WTC11 (cell line): ENCODE results near the gene PPP5C. TPM values are rescaled to one million over a fixed set of nuclear protein-coding genes. Genes with fewer than 3 reads are reported as not detected.

Source experiments
- ATAC-seq: fragments of 200-7000 bp; cut with Tn5 transposase; 2 replicates; pipeline ENCODE4 v1.10.0; 2021; ENCODE audit warnings: mild to moderate bottlenecking, moderate library complexity
- CTCF ChIA-PET: fragments of 300-600 bp; sonication (Branson Sonifier 250); formaldehyde crosslinking; loops from one replicate; lab custom pipeline; 2021; ENCODE audit warnings: antibody characterized with exemption; lab: Charles Lee
- POLR2A ChIA-PET: fragments of 350-600 bp; sonication (Branson Sonifier 250); formaldehyde crosslinking; loops from one replicate; lab custom pipeline; 2021; ENCODE audit warnings: antibody characterized with exemption; lab: Charles Lee
- DNase-seq: peaks from one replicate; pipeline ENCODE4 v3.0.0; 2021; ENCODE audit warnings: low spot score
- H3K27ac Mint-ChIP-seq: 2 replicates; pipeline ENCODE4 v1.8.0; 2021; ENCODE audit warnings: mixed read lengths
- H3K27me3 Mint-ChIP-seq: 2 replicates; pipeline ENCODE4 v1.8.0; 2021; ENCODE audit warnings: low read depth, mild to moderate bottlenecking, moderate library complexity, mixed read lengths
- H3K36me3 Mint-ChIP-seq: 2 replicates; pipeline ENCODE4 v1.8.0; 2021; ENCODE audit warnings: mixed read lengths
- H3K4me1 Mint-ChIP-seq: 2 replicates; pipeline ENCODE4 v1.8.0; 2022; ENCODE audit warnings: mixed read lengths
- H3K4me3 Mint-ChIP-seq: 2 replicates; pipeline ENCODE4 v1.8.0; 2021; ENCODE audit warnings: mild to moderate bottlenecking, moderate library complexity, mixed read lengths
- H3K9me3 Mint-ChIP-seq: 2 replicates; pipeline ENCODE4 v1.8.0; 2021; ENCODE audit warnings: mixed read lengths
- ATF6 ChIP-seq: sonication (generic); formaldehyde crosslinking; IDR thresholded peaks from 2 replicates; pipeline ENCODE4 v1.8.1; 2023; ENCODE audit warnings: mild to moderate bottlenecking, missing genetic modification reagents
- CREB1 ChIP-seq: sonication (generic); formaldehyde crosslinking; IDR thresholded peaks from 2 replicates; pipeline ENCODE4 v1.8.0; 2023; ENCODE audit warnings: mild to moderate bottlenecking, missing genetic modification reagents
- CREM ChIP-seq: sonication (generic); formaldehyde crosslinking; IDR thresholded peaks from 2 replicates; pipeline ENCODE4 v1.8.1; 2022; ENCODE audit warnings: mild to moderate bottlenecking, missing genetic modification reagents, moderate library complexity
- ERG ChIP-seq: fragments of 250-450 bp; sonication (Bioruptor Pico); IDR thresholded peaks from 2 replicates; pipeline ENCODE4 v1.8.0; 2021; ENCODE audit warnings: mild to moderate bottlenecking
- FOXP4 ChIP-seq: sonication (generic); formaldehyde crosslinking; IDR thresholded peaks from 2 replicates; pipeline ENCODE4 v1.8.0; 2022; ENCODE audit warnings: mild to moderate bottlenecking, missing genetic modification reagents
- GABPB1 ChIP-seq: sonication (generic); formaldehyde crosslinking; IDR thresholded peaks from 2 replicates; pipeline ENCODE4 v1.8.1; 2023; ENCODE audit warnings: mild to moderate bottlenecking, missing genetic modification reagents
- IRF2 ChIP-seq: sonication (generic); formaldehyde crosslinking; IDR thresholded peaks from 2 replicates; pipeline ENCODE4 v1.8.0; 2022; ENCODE audit warnings: low read depth, missing genetic modification reagents, borderline replicate concordance
- JAZF1 ChIP-seq: fragments of 250-450 bp; sonication (Bioruptor Pico); IDR thresholded peaks from 2 replicates; pipeline ENCODE4 v1.9.0; 2021; ENCODE audit warnings: moderate library complexity, mild to moderate bottlenecking, inconsistent platforms
- MLX ChIP-seq: sonication (generic); formaldehyde crosslinking; IDR thresholded peaks from 2 replicates; pipeline ENCODE4 v1.8.1; 2023; ENCODE audit warnings: mild to moderate bottlenecking, missing genetic modification reagents, moderate library complexity
- NFE2L1 ChIP-seq: sonication (generic); formaldehyde crosslinking; IDR thresholded peaks from 2 replicates; pipeline ENCODE4 v1.8.1; 2023; ENCODE audit warnings: missing genetic modification reagents
- OVOL2 ChIP-seq: fragments of 250-450 bp; sonication (Bioruptor Pico); IDR thresholded peaks from 2 replicates; pipeline ENCODE4 v1.9.0; 2021; ENCODE audit warnings: mild to moderate bottlenecking, borderline replicate concordance
- TEAD4 ChIP-seq: sonication (generic); formaldehyde crosslinking; IDR thresholded peaks from 2 replicates; pipeline ENCODE4 v1.8.0; 2022; ENCODE audit warnings: mild to moderate bottlenecking, missing genetic modification reagents
- ZBTB21 ChIP-seq: sonication (generic); formaldehyde crosslinking; IDR thresholded peaks from 2 replicates; pipeline ENCODE4 v1.8.1; 2023; ENCODE audit warnings: mild to moderate bottlenecking, missing genetic modification reagents, borderline replicate concordance
- ZNF416 ChIP-seq: fragments of 250-450 bp; sonication (Bioruptor Pico); IDR thresholded peaks from 2 replicates; pipeline ENCODE4 v1.9.0; 2021; ENCODE audit warnings: mild to moderate bottlenecking, inconsistent platforms
- total RNA-seq: library from RNA; stranded (reverse); gene quantifications from 3 replicates; pipeline ENCODE4 v1.2.3, GENCODE V29; 2021
- TF ChIP-seq, protein P1 (sequence below): sonication (generic); formaldehyde crosslinking; IDR thresholded peaks from 2 replicates; pipeline ENCODE4 v1.8.1; 2022; ENCODE audit warnings: missing genetic modification reagents, borderline replicate concordance
- TF ChIP-seq, protein P2 (sequence below): sonication (generic); formaldehyde crosslinking; IDR thresholded peaks from 2 replicates; pipeline ENCODE4 v1.8.0; 2022; ENCODE audit warnings: mild to moderate bottlenecking, missing genetic modification reagents
- TF ChIP-seq, protein P3 (sequence below): sonication (generic); formaldehyde crosslinking; IDR thresholded peaks from 2 replicates; pipeline ENCODE4 v1.8.1; 2023; ENCODE audit warnings: mild to moderate bottlenecking, missing genetic modification reagents, moderate library complexity
- TF ChIP-seq, protein P4 (sequence below): sonication (generic); formaldehyde crosslinking; IDR thresholded peaks from 2 replicates; pipeline ENCODE4 v1.8.0; 2023; ENCODE audit warnings: missing genetic modification reagents
- TF ChIP-seq, protein P5 (sequence below): fragments of 250-450 bp; sonication (Bioruptor Pico); conservative IDR thresholded peaks from 2 replicates; pipeline ENCODE4 v1.9.0; 2021; ENCODE audit warnings: mild to moderate bottlenecking

Gene PPP5C
- total RNA-seq, 1 experiment from 2014 or later: 107 TPM

DNA sequence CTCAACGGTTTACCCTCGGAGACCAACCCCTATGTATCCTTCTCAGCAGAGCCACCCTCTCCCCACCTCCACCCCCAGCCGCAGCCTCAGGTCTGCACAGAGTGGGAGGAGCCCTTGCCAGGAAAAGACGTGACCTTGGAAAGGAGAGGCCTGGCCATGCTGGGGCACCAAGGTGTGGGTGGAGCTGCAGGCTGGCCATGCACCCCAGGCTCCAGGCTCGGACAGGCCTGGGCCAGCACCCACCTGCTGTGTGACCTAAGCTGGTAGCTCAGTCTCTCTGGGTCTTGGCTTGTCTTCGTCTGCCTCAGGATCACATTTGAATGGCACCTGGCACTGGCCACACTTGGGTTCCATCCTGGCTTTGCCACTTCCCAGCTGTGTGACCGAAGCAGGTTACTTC, 37.0 kb downstream of the PPP5C start:
- no peak for TF ChIP-seq JAZF1 (CRISPR knock-in tag)
- TF ChIP-seq GABPB1 (CRISPR knock-in tag): no peak
- TF ChIP-seq, all 79 proteins: peak for 0
- peaks cover 68% of the 10 kb centered on the region for H3K36me3 Mint-ChIP-seq
- H3K4me3 Mint-ChIP-seq: no peak overlapping the region
- no peak overlapping the region for H3K27ac Mint-ChIP-seq
- no peak for ATAC-seq
- ChIA-PET CTCF (interaction anchor here (1.5 kb wide), 1 partner anchor 13 kb away, joined by 6 read pairs; no protein-coding TSS in a partner anchor), POLR2A (interaction anchor here (0.7 kb wide), 1 partner anchor 11 kb away, joined by 6 read pairs; no protein-coding TSS in a partner anchor)
- H3K27me3 Mint-ChIP-seq: no peaks in the 10 kb centered on the region
- no peak for DNase-seq
- no peaks in the 10 kb centered on the region for H3K9me3 Mint-ChIP-seq
- no peaks in the 10 kb centered on the region for H3K4me1 Mint-ChIP-seq

GRCh38 chr19:46384396-46384795, 37.5 kb downstream of the PPP5C start:
- no peak for DNase-seq
- peaks cover 66% of the 10 kb centered on the region for H3K36me3 Mint-ChIP-seq
- TF ChIP-seq, protein P1, sequence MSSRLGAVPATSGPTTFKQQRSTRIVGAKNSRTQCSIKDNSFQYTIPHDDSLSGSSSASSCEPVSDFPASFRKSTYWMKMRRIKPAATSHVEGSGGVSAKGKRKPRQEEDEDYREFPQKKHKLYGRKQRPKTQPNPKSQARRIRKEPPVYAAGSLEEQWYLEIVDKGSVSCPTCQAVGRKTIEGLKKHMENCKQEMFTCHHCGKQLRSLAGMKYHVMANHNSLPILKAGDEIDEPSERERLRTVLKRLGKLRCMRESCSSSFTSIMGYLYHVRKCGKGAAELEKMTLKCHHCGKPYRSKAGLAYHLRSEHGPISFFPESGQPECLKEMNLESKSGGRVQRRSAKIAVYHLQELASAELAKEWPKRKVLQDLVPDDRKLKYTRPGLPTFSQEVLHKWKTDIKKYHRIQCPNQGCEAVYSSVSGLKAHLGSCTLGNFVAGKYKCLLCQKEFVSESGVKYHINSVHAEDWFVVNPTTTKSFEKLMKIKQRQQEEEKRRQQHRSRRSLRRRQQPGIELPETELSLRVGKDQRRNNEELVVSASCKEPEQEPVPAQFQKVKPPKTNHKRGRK: no peak
- no peak overlapping the region for H3K4me3 Mint-ChIP-seq
- no peak overlapping the region for H3K27ac Mint-ChIP-seq
- H3K9me3 Mint-ChIP-seq: no peaks in the 10 kb centered on the region
- H3K4me1 Mint-ChIP-seq: no peaks in the 10 kb centered on the region
- ATAC-seq: no peak
- H3K27me3 Mint-ChIP-seq: no peaks in the 10 kb centered on the region
- ChIA-PET POLR2A (interaction anchor here (0.7 kb wide), 1 partner anchor 10 kb away, joined by 6 read pairs; no protein-coding TSS in a partner anchor), CTCF (interaction anchor here (1.5 kb wide), 1 partner anchor 12 kb away, joined by 6 read pairs; no protein-coding TSS in a partner anchor)

DNA sequence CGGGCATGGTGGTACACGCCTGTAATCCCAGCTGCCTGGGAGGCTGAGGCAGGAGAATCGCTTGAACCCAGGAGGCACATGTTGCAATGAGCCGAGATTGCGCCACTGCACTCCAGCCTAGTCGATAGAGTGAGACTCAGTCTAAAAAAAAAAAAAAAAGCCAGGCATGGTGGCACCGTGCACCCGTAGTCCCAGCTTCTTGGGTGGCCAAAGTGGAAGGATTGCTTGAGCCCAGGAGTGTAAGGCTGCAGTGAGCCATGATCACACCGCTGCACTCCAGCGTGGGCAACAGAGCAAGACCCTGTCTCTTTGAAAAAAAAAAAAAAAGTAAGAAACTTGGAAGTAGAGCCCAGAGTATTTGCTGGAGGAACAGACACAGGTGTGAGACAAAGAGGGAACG, 38.7 kb downstream of the PPP5C start:
- no peak for DNase-seq
- ATAC-seq: no peak
- no peaks in the 10 kb centered on the region for H3K27me3 Mint-ChIP-seq
- peaks cover 66% of the 10 kb centered on the region for H3K36me3 Mint-ChIP-seq
- ChIA-PET CTCF (interaction anchor here (1.2 to 1.5 kb wide), 4 partner anchors 9 to 130 kb away, joined by 3 to 5 read pairs (median 4); no protein-coding TSS in a partner anchor), POLR2A (no interaction called here)
- H3K9me3 Mint-ChIP-seq: no peaks in the 10 kb centered on the region
- H3K4me3 Mint-ChIP-seq: no peak overlapping the region
- H3K27ac Mint-ChIP-seq: 0 out of 2 replicates have a peak overlapping the region, but pooled peaks have one; percentile 70
- no peaks in the 10 kb centered on the region for H3K4me1 Mint-ChIP-seq
- TF ChIP-seq FOXP4 (CRISPR knock-in tag) (no peak), OVOL2 (CRISPR knock-in tag) (no peak), TEAD4 (CRISPR knock-in tag) (no peak), CREB1 (no peak), ZNF416 (CRISPR knock-in tag) (no peak), ERG (CRISPR knock-in tag) (no peak), NFE2L1 (no peak), IRF2 (CRISPR knock-in tag) (no peak), ZBTB21 (CRISPR knock-in tag) (no peak), CREM (CRISPR knock-in tag) (no peak), ATF6 (CRISPR knock-in tag) (no peak), MLX (CRISPR knock-in tag) (no peak)
- TF ChIP-seq, protein P2, sequence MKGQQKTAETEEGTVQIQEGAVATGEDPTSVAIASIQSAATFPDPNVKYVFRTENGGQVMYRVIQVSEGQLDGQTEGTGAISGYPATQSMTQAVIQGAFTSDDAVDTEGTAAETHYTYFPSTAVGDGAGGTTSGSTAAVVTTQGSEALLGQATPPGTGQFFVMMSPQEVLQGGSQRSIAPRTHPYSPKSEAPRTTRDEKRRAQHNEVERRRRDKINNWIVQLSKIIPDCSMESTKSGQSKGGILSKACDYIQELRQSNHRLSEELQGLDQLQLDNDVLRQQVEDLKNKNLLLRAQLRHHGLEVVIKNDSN (CRISPR knock-in tag): no peak
- TF ChIP-seq, protein P3, sequence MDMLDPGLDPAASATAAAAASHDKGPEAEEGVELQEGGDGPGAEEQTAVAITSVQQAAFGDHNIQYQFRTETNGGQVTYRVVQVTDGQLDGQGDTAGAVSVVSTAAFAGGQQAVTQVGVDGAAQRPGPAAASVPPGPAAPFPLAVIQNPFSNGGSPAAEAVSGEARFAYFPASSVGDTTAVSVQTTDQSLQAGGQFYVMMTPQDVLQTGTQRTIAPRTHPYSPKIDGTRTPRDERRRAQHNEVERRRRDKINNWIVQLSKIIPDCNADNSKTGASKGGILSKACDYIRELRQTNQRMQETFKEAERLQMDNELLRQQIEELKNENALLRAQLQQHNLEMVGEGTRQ (CRISPR knock-in tag): no peak
- TF ChIP-seq, protein P4, sequence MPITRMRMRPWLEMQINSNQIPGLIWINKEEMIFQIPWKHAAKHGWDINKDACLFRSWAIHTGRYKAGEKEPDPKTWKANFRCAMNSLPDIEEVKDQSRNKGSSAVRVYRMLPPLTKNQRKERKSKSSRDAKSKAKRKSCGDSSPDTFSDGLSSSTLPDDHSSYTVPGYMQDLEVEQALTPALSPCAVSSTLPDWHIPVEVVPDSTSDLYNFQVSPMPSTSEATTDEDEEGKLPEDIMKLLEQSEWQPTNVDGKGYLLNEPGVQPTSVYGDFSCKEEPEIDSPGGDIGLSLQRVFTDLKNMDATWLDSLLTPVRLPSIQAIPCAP: no peak
- TF ChIP-seq, protein P5, sequence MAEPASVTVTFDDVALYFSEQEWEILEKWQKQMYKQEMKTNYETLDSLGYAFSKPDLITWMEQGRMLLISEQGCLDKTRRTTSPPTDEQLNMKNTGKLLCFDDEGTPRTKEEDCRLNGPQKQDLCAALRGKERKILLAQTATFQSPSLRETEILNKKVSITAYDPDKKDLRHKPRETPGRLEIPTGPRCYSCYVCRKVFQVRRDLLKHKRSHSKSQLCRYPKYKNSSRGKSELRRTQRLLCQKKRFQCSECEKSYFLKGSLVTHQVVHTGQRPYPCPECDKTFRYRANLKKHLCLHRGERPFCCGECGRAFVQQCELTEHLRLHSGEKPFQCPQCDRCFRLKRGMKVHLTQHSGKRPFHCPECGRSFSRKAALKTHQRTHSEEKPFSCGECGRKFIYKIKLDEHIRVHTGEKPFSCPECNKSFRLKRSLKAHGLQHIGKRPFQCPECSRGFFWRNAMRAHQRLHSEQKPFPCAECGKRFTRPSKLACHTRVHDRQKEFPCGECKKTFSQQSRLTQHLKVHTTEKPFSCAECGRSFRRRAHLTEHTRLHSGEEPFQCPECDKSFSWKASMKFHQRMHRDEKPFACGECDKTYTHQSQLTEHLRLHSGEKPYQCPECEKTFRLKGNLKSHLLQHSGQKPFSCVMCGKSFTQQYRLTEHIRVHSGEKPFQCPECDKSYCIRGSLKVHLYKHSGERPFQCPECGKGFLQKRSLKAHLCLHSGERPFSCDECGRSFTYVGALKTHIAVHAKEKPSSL (CRISPR knock-in tag): no peak
